Loucy (cell line): ENCODE measurements around the gene GALNT18.

Experiments used
- CTCF ChIP-seq: fragments of 200-600 bp; sonication (generic); conservative IDR thresholded peaks from 2 replicates; pipeline ENCODE4 v1.5.1; 2014; ENCODE audit warnings: mild to moderate bottlenecking, antibody characterized with exemption, low read length
- EZH2phosphoT487 ChIP-seq: fragments of 200-600 bp; IDR thresholded peaks from 2 replicates; pipeline ENCODE4 v1.6.1; 2018; ENCODE audit warnings: antibody characterized with exemption, mild to moderate bottlenecking, moderate library complexity, borderline replicate concordance

GRCh38 chr11:11577251-11577855 is 44.5 kb downstream of the GALNT18 start:
- no peak for TF ChIP-seq CTCF
- TF ChIP-seq EZH2phosphoT487 = no peak
